SK-N-SH treated with all-trans-retinoic acid at 6 μM for 48 hours (cell line): ENCODE measurements around the gene PDE6B.

Experiments used
- ARNTL ChIP-seq: fragments of 450-650 bp; formaldehyde crosslinking; IDR thresholded peaks from 2 replicates; pipeline ENCODE4 v1.5.0; 2020; ENCODE audit warnings: low read depth, mild to moderate bottlenecking, moderate library complexity, borderline replicate concordance
- BACH2 ChIP-seq: fragments of 250-450 bp; sonication (Bioruptor Pico); IDR thresholded peaks from 2 replicates; pipeline ENCODE4 v1.9.0; 2021; ENCODE audit warnings: mild to moderate bottlenecking, borderline replicate concordance
- CREB5 ChIP-seq: fragments of 250-450 bp; sonication (Bioruptor Pico); IDR thresholded peaks from 2 replicates; pipeline ENCODE4 v1.5.1; 2020; ENCODE audit warnings: low read depth, mild to moderate bottlenecking, moderate library complexity
- GLIS3 ChIP-seq: fragments of 250-450 bp; sonication (Bioruptor Pico); IDR thresholded peaks from 2 replicates; pipeline ENCODE4 v1.5.0; 2020; ENCODE audit warnings: mild to moderate bottlenecking, moderate library complexity
- ISL1 ChIP-seq: fragments of 250-450 bp; sonication (Bioruptor Pico); IDR thresholded peaks from 2 replicates; pipeline ENCODE4 v2.1.2; 2022; ENCODE audit warnings: mild to moderate bottlenecking, moderate library complexity
- OSR1 ChIP-seq: fragments of 250-450 bp; sonication (Bioruptor Pico); IDR thresholded peaks from 2 replicates; pipeline ENCODE4 v1.8.0; 2022; ENCODE audit warnings: moderate library complexity, mild to moderate bottlenecking, inconsistent platforms
- PATZ1 ChIP-seq: fragments of 250-450 bp; sonication (Bioruptor Pico); IDR thresholded peaks from 2 replicates; pipeline ENCODE4 v1.8.0; 2020; ENCODE audit warnings: mild to moderate bottlenecking, moderate library complexity, borderline replicate concordance
- SNAI2 ChIP-seq: fragments of 250-450 bp; sonication (Bioruptor Pico); IDR thresholded peaks from 2 replicates; pipeline ENCODE4 v1.5.0; 2020; ENCODE audit warnings: mild to moderate bottlenecking, moderate library complexity
- TCF4 ChIP-seq: fragments of 250-450 bp; sonication (Bioruptor Pico); IDR thresholded peaks from 2 replicates; pipeline ENCODE4 v1.8.0; 2021; ENCODE audit warnings: mild to moderate bottlenecking, moderate library complexity, borderline replicate concordance
- TOX ChIP-seq: fragments of 250-450 bp; sonication (Bioruptor Pico); IDR thresholded peaks from 2 replicates; pipeline ENCODE4 v1.8.0; 2021; ENCODE audit warnings: mild to moderate bottlenecking, moderate library complexity, borderline replicate concordance
- ZFP3 ChIP-seq: fragments of 250-450 bp; sonication (Bioruptor Pico); IDR thresholded peaks from 2 replicates; pipeline ENCODE4 v1.5.0; 2020; ENCODE audit warnings: mild to moderate bottlenecking, moderate library complexity
- ZFP30 ChIP-seq: fragments of 450-650 bp; formaldehyde crosslinking; IDR thresholded peaks from 2 replicates; pipeline ENCODE4 v1.5.0; 2022; ENCODE audit warnings: mild to moderate bottlenecking, moderate library complexity
- ZNF70 ChIP-seq: fragments of 450-650 bp; formaldehyde crosslinking; IDR thresholded peaks from 2 replicates; pipeline ENCODE4 v1.5.0; 2020; ENCODE audit warnings: mild to moderate bottlenecking, moderate library complexity

- TF ChIP-seq BACH2 (CRISPR knock-in tag), result no peak
- no peak for TF ChIP-seq ZFP3 (CRISPR knock-in tag)
- no peak for TF ChIP-seq ZNF70
- TF ChIP-seq ISL1 (CRISPR knock-in tag), result no peak
- no peak for TF ChIP-seq GLIS3
- no peak for TF ChIP-seq CREB5 (CRISPR knock-in tag)
- TF ChIP-seq ZFP30 (CRISPR knock-in tag), result no peak
- TF ChIP-seq TCF4, result no peak
- no peak for TF ChIP-seq SNAI2 (CRISPR knock-in tag)
- no peak for TF ChIP-seq PATZ1 (CRISPR knock-in tag)
- TF ChIP-seq TOX, result no peak
- no peak for TF ChIP-seq ARNTL (CRISPR knock-in tag)
- no peak for TF ChIP-seq OSR1 (CRISPR knock-in tag)
These were observed 56.5 kb downstream of the PDE6B start for GRCh38 chr4:681736-682451.
